GM12872 (cell line): ENCODE measurements around the gene LTN1.

ENCODE experiments used
- CTCF ChIP-seq: IDR thresholded peaks from 3 replicates; pipeline ENCODE4 v1.5.1; 2011; ENCODE audit warnings: low read depth, mild to moderate bottlenecking, low read length, moderate library complexity; ENCODE audit not compliant: insufficient read depth

The LTN1 gene

GRCh38 chr21:29024474-29025327 lies 32.0 kb upstream of the LTN1 start, which contains the start of gene USP16:
TSS of gene USP16 (plus strand) at chr21:29024668. CDS start at chr21:29027914, 3,246 bp downstream.
- no peak for TF ChIP-seq CTCF

- no peak for TF ChIP-seq CTCF
Measured at GRCh38 chr21:29022166-29022565, 29.5 kb upstream of the LTN1 start.

DNA sequence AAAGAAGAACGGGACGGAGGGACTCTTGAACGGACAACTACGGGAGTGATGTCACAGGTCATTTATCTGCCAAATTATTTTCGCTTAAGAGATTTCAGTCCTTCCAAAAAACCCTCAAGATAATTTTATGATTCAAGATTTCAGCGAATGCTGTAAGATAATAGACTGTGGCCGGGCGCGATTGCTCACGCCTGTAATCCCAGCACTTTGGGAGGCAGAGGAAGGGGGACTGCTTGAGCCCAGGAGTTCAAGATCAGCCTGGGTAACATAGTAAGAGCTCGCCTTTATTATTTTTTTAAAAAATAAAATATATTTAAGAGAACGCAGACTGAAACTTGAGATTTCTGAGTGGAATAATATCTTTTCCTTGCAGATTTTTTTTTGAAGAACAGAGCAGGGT lies 25.9 kb upstream of the LTN1 start:
- TF ChIP-seq CTCF = no peak

DNA sequence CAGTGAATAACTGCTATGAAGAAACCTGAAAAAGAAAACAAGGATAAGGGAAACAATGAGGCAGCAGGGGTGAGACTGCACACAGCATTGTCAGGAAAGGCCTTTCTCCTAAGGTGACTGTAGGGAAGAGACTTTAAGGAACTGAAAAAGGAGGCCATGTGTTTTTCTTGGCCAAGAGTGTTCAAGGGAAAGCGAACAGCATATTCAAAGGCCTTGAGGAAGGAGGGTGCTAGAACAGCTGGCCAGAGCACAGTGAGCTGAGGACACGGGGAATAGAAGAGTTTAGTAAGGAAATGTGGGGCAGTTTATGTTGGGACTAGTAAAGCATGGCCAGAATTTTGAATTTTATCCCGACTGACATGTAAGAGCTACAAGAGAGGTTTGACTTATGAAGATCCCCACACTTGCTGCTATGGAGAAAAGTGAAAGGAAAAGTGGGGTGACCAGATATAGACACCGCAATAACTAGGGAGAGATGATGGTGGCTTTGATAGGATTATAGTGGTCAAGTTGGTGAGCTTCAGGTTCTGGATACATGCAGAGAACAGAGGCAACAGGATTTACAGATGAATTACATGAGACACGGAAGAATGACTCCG lies 25.1 kb upstream of the LTN1 start:
- no peak for TF ChIP-seq CTCF

GRCh38 chr21:29008367-29008766 lies 15.7 kb upstream of the LTN1 start:
- no peak for TF ChIP-seq CTCF

DNA sequence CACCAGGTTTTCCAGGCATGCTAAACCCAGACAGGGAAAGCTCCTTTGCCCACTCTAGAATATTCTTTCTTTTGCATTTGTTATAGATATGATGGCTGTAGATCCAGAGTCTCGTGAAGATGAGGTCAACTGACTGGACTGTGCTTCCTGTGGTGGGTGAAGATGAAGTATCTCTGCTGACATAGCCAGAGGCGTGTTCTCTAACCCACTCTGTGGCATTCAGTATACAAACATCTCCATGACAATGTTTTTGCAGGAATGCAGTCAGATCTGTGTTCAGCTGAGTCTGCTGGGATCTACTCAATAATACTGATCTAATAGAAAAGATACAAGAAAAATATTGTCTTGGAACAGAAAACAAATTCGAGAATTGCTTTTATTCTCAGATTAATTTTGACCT lies 15.1 kb upstream of the LTN1 start:
- no peak for TF ChIP-seq CTCF

- TF ChIP-seq CTCF = no peak
Measured at GRCh38 chr21:29007135-29007534, 14.5 kb upstream of the LTN1 start.
